Measurements from ENCODE around the gene HOXA5. TPM values are rescaled to one million over a fixed set of nuclear protein-coding genes. Genes with fewer than 3 reads are reported as not detected.

HOXA5 gene
- 5.5 TPM for polyA plus RNA-seq (2013, experiment 1 of 2)
- polyA plus RNA-seq (2013, experiment 2 of 2), result 4.9 TPM

DNA sequence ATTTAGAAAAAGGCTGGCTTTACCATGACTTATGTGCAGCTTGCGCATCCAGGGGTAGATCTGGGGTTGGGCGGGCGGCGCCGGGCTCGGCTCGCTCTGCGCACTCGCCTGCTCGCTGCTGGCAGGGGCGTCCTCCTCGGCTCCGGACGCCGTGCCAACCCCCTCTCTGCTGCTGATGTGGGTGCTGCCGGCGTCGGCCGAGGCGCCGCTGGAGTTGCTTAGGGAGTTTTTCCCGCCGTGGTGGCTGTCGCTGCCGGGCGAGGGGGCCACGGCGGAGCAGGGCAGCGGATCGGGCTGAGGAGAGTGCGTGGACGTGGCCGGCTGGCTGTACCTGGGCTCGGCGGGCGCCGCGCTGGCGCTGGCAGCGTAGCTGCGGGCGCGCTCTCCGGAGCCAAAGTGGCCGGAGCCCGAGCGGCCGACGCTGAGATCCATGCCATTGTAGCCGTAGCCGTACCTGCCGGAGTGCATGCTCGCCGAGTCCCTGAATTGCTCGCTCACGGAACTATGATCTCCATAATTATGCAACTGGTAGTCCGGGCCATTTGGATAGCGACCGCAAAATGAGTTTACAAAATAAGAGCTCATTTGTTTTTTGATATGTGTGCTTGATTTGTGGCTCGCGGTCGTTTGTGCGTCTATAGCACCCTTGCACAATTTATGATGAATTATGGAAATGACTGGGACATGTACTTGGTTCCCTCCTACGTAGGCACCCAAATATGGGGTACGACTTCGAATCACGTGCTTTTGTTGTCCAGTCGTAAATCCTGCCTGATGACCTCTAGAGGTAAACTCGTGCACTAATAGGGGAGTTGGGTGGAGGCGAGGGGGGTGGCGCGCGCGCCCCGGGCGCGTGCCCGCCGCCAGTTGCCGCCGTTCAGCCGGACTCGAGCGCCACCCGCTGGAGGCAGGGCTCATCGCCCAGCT, at the start of gene HOXA5:
Gene HOXA5, minus strand, starts transcription at position 659 of the 927 bp plus-strand sequence. Its CDS starts 74 bp downstream, at position 585.
- WGBS, 2 experiments (ENCODE audit: insufficient coverage in 2 of 2), result 0% methylated on average over 68 to 73 of the region's 86 CpGs
- no peak within 1 kb of the TSS for H3K27ac ChIP-seq (ENCODE audit: low read depth, low read length, severe bottlenecking)

GRCh38 chr7:27192546-27193334, 49.3 kb upstream of the HOXA5 start:
- Histone ChIP-seq H3K27ac (ENCODE audit: low read depth, low read length, severe bottlenecking) (no peak overlapping the region), H3K4me3 (ENCODE audit: extremely low read depth, insufficient read depth, low read length, poor library complexity, severe bottlenecking) (no peak overlapping the region)
- WGBS, 2 experiments (ENCODE audit: insufficient coverage in 2 of 2), result 3 to 4% methylated on average over 39 to 56 of the region's 78 CpGs

More for the DNA sequence above, at the start of gene HOXA5:
- H3K36me3 ChIP-seq (ENCODE audit: control insufficient read depth, insufficient read depth, low read length), result no peaks in the 10 kb centered on the region
- peaks cover 3% of the 10 kb centered on the region for H3K4me1 ChIP-seq (ENCODE audit: control insufficient read depth, insufficient read depth, low read length, poor library complexity, severe bottlenecking)
- H3K4me3 ChIP-seq (ENCODE audit: extremely low read depth, insufficient read depth, low read length, poor library complexity, severe bottlenecking), result peak within 1 kb of the TSS; percentile 44
- H3K9me3 ChIP-seq (ENCODE audit: control insufficient read depth, low read length), result peaks cover 3% of the 10 kb centered on the region

GRCh38 chr7:27191833-27192545, 48.5 kb upstream of the HOXA5 start:
- no peak overlapping the region for H3K4me3 ChIP-seq (ENCODE audit: extremely low read depth, insufficient read depth, low read length, poor library complexity, severe bottlenecking)
- WGBS, 2 experiments (ENCODE audit: insufficient coverage in 2 of 2), result 2 to 3% methylated on average over 35 to 37 of the region's 42 CpGs
- peaks cover 16% of the 10 kb centered on the region for H3K4me1 ChIP-seq (ENCODE audit: control insufficient read depth, insufficient read depth, low read length, poor library complexity, severe bottlenecking)
- no peak overlapping the region for H3K27ac ChIP-seq (ENCODE audit: low read depth, low read length, severe bottlenecking)
- no peaks in the 10 kb centered on the region for H3K9me3 ChIP-seq (ENCODE audit: control insufficient read depth, low read length)
- H3K36me3 ChIP-seq (ENCODE audit: control insufficient read depth, insufficient read depth, low read length), result no peaks in the 10 kb centered on the region

More at GRCh38 chr7:27192546-27193334, 49.3 kb upstream of the HOXA5 start:
- Histone ChIP-seq H3K4me1 (ENCODE audit: control insufficient read depth, insufficient read depth, low read length, poor library complexity, severe bottlenecking) (peaks cover 16% of the 10 kb centered on the region), H3K36me3 (ENCODE audit: control insufficient read depth, insufficient read depth, low read length) (no peaks in the 10 kb centered on the region), H3K9me3 (ENCODE audit: control insufficient read depth, low read length) (no peaks in the 10 kb centered on the region)

- Histone ChIP-seq H3K27ac (ENCODE audit: low read depth, low read length, severe bottlenecking) (no peak overlapping the region), H3K4me3 (ENCODE audit: extremely low read depth, insufficient read depth, low read length, poor library complexity, severe bottlenecking) (no peak overlapping the region), H3K36me3 (ENCODE audit: control insufficient read depth, insufficient read depth, low read length) (no peaks in the 10 kb centered on the region), H3K4me1 (ENCODE audit: control insufficient read depth, insufficient read depth, low read length, poor library complexity, severe bottlenecking) (peaks cover 16% of the 10 kb centered on the region), H3K9me3 (ENCODE audit: control insufficient read depth, low read length) (no peaks in the 10 kb centered on the region)
- WGBS, 2 experiments (ENCODE audit: insufficient coverage in 2 of 2), result 17 to 20% methylated on average over 14 of the region's 15 CpGs
Observed at GRCh38 chr7:27191161-27191731, 47.8 kb upstream of the HOXA5 start.

DNA sequence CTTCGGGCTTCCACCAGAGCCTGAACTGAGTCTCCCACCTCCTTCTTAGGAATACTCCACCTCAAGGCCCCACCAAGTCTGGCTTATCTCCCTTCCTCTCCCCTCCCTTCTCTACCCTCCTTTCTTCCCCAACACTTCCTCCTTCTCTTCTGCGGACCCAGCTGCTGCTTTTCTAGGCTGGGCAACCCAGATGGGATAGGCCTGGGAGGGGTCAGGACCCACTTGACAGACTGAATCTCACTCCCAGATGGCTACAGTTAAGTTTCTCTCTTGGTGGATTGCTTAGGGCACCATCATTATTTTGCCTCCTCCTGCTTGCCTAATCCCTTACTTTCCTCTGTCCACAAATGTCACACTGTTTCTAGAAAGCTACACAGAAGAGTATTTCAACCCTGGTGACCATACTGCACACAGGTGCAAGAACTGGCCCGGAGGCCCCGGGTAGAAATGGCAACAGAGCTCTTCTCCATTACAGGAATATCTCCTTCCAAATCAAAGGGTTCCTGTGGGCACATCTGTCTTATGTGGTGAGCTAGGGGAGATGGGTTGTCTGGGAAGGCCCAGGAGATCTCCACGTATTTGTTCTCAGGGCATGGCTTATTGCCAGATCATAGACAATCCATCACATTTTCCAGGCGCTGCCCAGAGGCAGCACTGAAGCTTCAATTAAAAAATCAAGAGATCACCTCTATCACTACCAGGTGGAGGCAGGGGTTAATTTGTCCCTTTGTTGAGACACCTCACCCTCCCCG, 46.7 kb upstream of the HOXA5 start:
- no peaks in the 10 kb centered on the region for H3K36me3 ChIP-seq (ENCODE audit: control insufficient read depth, insufficient read depth, low read length)
- H3K27ac ChIP-seq (ENCODE audit: low read depth, low read length, severe bottlenecking), result no peak overlapping the region
- H3K4me1 ChIP-seq (ENCODE audit: control insufficient read depth, insufficient read depth, low read length, poor library complexity, severe bottlenecking), result peaks cover 19% of the 10 kb centered on the region
- 17 to 23% methylated on average over 1 to 4 of the region's 7 CpGs for WGBS, 2 experiments (ENCODE audit: insufficient coverage in 2 of 2)
- no peaks in the 10 kb centered on the region for H3K9me3 ChIP-seq (ENCODE audit: control insufficient read depth, low read length)
- H3K4me3 ChIP-seq (ENCODE audit: extremely low read depth, insufficient read depth, low read length, poor library complexity, severe bottlenecking), result no peak overlapping the region

- Histone ChIP-seq H3K27ac (ENCODE audit: low read depth, low read length, severe bottlenecking) (no peak overlapping the region), H3K4me3 (ENCODE audit: extremely low read depth, insufficient read depth, low read length, poor library complexity, severe bottlenecking) (peak overlapping the region; percentile 20), H3K4me1 (ENCODE audit: control insufficient read depth, insufficient read depth, low read length, poor library complexity, severe bottlenecking) (peaks cover 19% of the 10 kb centered on the region), H3K9me3 (ENCODE audit: control insufficient read depth, low read length) (no peaks in the 10 kb centered on the region), H3K36me3 (ENCODE audit: control insufficient read depth, insufficient read depth, low read length) (no peaks in the 10 kb centered on the region)
- WGBS, 2 experiments (ENCODE audit: insufficient coverage in 2 of 2), result 3 to 8% methylated on average over 17 to 22 of the region's 22 CpGs
Observed at GRCh38 chr7:27189295-27189996, 46.0 kb upstream of the HOXA5 start.

DNA sequence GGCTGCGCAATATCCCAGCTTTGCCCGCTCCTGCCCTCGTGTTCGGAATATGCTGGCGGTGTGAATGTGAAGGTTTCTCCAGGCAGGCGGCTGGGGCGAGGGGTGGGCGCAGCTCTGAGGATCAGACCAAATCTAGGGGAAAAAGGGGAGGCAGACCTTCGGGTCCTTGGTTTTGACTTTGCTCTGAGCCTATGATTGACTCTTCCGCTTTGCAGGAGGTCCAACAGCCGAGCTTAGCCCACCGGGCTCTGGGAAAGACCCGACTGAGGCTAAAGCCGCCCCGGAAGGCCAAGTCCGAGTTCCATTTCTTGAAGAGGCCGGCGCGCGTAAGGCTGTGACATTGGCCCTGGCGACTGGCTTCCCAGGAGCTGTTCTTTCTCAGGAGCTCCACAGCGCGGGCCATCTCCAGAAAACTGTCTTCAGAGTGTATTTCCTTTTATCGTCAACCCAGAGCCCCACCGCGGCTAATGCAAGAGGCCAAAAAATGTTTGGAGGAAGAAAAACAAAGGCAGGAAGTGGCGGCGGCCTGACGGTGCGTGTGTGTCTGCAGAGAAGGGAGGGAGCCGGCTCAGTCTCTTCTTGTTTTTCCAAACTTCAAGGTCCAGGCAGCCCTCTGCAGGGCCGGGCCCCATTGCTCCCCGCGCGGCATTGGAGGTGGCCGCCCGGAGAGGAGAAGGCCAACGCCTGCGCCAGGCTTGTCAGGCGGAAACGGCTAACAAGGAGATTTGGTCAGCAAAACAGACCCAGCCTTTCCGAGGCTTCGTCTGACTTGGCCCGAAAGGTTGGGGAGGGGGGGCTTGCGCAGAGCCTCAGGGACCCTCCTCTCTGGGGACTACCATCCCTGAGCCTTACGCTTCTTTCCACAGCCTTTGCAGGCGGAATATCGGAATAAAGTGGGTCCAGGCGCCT, 45.2 kb upstream of the HOXA5 start:
- peak overlapping the region; percentile 20 for H3K4me3 ChIP-seq (ENCODE audit: extremely low read depth, insufficient read depth, low read length, poor library complexity, severe bottlenecking)
- H3K27ac ChIP-seq (ENCODE audit: low read depth, low read length, severe bottlenecking), result no peak overlapping the region
- peaks cover 19% of the 10 kb centered on the region for H3K4me1 ChIP-seq (ENCODE audit: control insufficient read depth, insufficient read depth, low read length, poor library complexity, severe bottlenecking)
- no peaks in the 10 kb centered on the region for H3K36me3 ChIP-seq (ENCODE audit: control insufficient read depth, insufficient read depth, low read length)
- H3K9me3 ChIP-seq (ENCODE audit: control insufficient read depth, low read length), result no peaks in the 10 kb centered on the region
- 2 to 3% methylated on average over 38 to 40 of the region's 49 CpGs for WGBS, 2 experiments (ENCODE audit: insufficient coverage in 2 of 2)

- H3K4me3 ChIP-seq (ENCODE audit: extremely low read depth, insufficient read depth, low read length, poor library complexity, severe bottlenecking), result peak overlapping the region; percentile 20
- no peak overlapping the region for H3K27ac ChIP-seq (ENCODE audit: low read depth, low read length, severe bottlenecking)
- no peaks in the 10 kb centered on the region for H3K9me3 ChIP-seq (ENCODE audit: control insufficient read depth, low read length)
- H3K4me1 ChIP-seq (ENCODE audit: control insufficient read depth, insufficient read depth, low read length, poor library complexity, severe bottlenecking), result peaks cover 21% of the 10 kb centered on the region
- H3K36me3 ChIP-seq (ENCODE audit: control insufficient read depth, insufficient read depth, low read length), result no peaks in the 10 kb centered on the region
- 2 to 3% methylated on average over 40 to 45 of the region's 46 CpGs for WGBS, 2 experiments (ENCODE audit: insufficient coverage in 2 of 2)
Observed at GRCh38 chr7:27187475-27188385, 44.2 kb upstream of the HOXA5 start.
